DMS79 (cell line): ENCODE data around the gene CDH22.
A peak's percentile ranks its signal among the peaks of the same experiment; 100 is the strongest.

Experiments
- DNase-seq: peaks from one replicate; lab custom pipeline; 2025; lab: John Stamatoyannopoulos, UW

The CDH22 gene

DNA sequence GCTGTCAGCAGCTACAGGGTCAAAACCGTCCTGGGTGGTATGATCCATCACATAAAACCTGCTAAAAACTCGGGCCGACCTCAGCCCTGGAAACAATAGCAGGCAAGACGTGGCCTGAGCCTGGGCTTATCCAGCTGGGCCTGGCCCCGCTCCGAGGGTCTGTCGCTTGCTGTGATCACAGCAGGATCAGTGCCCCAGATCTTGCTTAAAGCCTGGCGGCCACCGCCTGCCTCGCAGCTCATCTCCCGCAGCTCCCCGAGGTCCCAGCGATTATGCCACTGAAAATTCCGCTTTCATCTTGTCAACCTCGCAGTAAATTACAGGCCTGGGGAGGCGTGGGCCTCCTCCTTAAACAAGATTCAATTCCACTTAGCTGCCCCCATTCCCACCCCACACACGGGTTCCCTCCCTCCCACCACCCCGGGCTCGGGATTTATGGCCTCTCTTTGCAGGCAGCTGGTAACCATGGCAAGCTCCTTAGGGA is 40.1 kb downstream of the CDH22 start:
- no peak for DNase-seq

DNA sequence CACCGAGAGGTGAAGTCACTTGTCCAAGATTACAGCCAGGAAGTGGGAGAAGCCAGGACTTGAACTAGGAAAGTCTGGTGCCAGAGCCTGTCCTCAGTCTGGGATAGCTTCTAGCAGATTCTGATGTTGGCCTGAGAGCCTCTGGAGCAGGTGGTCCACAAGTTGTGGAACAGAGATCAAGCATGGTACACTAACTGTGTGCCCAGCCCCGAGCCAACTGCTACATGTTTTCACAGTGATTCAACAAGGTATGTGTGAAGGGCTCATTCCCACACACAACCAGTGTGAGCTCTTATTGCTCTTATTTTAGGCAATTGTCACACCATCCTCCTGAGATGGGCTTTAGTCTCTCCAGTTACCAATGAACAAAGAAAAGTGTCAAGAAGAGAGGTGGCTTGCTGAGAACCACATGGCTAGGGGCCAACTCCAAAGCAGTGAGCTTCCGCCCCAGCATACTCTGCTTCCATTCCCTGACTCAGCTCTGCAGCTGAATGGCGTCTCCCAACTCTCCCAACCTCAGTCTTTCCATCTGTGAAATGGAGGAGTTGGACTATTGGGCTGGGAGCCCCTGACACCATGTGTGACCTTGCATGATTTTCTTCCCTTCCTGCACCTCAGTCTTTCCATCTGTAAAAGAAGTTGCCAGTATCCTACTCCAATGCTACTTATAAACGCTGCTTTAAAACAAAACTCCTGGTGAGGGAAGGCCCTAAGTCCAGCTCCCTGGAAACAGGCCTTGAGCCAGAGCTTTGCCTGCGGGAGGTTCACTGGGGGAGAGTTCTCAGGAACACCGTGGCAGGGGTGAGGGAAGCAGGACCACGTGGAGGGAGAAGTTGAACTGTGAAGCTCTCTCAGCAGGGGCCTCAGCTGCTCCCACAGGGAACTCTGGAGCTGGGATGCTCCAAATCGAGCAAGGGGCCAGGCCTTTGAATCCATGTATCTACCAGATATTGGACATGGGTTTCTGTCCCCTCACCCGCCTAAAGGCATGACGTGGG is 40.9 kb downstream of the CDH22 start:
- DNase-seq: no peak

DNA sequence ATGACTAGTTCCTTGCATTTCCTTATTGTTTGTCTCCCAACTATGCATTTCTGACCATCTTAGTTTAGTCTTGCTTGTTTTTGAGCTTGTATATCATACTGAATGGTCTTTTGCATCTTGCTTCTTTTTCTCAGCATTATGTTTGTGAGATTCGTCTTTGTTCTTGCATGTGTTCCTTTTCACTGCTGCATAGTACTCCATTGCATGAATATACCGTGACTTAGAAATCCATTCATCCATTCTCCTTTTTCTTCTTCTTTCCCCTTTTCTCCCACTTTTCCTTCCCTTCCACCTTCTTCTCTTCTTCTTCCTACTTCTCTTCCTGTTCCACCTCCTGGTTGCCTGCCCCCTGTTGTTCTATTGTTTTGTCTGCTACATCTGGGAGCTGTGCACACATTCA is 42.8 kb downstream of the CDH22 start:
- no peak for DNase-seq

DNA sequence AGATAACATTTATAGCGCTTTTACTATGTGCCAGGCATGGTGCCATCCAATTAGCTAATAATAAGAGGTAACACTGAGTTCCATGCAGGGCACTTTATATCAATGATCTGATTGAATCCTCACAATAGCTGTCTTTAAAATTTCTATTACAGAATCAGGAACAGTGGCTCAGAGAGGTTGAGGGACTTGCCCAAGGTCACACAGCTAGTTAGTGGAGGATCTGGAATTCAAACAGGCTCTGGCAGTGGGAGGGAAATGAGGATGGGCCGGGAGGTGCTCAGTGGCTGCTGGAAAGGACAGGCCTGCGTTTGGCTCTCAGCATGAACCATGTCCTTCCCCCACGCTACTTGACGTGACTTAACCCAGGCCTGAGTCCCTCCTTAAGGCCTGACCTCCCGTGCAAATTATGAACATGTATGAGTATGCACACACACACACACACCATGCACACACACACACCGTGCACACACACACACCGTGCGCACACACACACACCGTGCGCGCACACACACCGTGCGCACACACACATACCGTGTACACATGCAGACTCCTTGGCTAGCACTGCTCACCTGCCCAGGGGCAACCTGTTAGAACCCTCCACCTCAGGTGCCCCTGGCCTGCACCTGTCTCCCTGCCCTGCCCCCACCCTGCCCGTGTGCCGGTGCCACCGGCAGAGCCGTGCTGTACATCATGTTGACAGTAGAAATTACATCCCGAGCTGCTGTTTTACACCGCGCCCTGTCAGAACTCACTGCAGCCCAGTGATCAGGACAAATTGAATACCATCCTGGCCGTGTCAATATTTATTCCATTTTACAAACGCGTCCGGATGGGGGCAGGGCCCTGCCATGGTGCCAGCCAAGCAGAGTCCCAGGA is 43.7 kb downstream of the CDH22 start:
- no peak for DNase-seq

DNA sequence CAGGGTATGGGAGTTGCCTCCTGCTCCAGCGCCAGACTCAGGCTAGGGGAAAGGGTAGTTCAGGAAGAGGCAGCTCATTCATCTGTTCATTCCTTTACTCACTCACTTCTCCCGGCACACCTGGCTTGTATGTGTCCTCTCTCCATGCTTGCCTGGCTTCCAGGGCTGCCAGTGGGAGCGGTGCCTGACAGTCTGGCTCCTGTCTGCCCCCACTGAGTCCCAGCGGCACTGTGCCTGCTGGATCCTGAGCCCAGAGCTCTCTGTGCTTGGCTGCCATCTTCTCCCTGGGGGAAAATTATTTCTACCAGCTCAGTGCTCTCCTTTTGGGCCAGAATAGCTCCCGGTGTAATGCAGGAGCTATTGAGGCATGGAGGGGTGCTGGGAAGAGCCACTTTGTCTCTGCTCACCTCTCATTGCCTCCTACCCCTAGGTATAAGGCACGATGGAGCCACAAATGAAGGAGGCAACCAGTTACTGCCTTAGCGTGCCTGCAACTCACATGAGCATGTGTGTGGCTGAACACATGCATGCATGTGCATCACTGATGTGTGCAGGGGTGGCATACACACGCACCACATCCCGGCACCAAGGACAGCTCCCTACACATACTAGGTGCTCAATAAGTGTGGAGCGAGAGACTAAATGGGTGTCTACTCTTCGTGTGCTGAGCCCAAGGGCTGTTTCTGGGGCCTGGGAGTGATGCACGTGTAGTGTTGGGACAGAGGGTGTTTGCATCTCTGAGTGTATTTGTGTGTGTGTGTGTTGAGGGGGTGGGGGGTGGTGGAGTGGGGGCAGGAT is 46.6 kb downstream of the CDH22 start:
- no peak for DNase-seq

DNA sequence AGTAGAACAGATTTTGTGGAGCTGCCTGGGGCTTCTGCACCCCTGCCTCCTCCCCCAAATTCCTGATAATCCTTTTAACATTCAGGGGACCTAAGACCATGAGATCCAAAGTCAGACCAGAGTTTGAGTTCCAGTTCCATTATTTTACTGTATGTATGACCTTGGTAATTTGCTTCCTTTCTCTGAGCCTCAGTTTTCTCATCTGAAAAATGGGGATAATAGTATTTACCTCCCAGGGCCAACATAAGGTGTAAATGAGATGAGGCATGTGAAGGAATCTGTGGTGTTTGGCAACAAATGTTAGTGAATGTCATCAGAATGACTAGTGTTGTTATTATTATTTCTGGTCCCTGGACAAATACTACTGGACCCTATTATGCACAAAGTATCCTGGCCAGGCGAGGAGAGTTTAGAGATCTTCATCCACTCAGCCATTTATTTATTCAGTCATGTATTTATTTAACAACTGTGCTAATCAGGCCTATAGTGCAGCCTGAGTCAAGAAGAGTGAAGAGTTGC is 47.3 kb downstream of the CDH22 start:
- DNase-seq: no peak

DNA sequence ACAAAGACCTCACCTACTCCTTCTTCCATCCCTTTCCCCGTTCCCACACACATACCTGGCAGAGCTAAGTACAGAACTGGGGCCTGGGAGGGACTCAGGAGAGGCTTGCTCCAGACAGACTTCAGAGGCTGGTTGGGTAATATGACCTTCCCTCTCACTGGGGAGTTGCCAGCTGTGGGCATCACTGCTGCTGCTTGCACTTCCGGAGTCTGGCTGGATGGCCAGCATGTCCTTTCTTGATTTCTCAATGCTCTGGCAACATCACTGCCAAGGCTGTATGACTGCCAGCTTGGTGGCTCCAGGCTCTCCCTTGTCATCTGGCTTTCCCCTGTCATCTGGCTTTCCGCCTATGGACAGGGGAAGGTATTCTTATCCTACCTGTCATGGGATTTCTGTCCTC is 47.8 kb downstream of the CDH22 start:
- DNase-seq: no peak

DNA sequence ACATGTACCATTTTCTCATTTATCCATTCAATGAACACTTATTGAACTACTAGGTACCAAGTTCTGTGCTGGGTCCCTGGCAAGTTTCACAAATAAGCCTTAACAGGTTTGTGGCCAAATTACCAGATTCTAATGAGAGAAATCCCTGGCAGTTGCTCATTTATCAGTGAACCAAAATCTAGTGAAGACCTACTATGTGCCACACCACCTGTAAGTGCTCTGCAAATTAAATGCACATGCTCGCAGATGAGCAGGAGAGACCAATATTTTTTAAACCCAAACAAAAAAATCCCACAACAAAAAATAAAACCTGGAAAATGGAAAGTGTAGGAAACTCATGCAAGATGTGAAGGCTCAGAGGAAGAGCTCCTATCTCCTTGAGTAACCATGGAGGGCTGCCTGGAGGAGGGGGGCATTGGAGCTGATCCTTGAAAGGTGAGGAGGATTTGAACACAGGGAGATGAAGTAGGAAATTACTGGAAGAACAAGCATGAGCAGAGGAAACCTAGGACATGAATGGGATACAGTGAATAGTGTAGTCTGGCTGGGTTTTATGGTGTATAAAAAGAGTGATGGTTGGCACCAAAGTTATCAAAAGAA is 48.9 kb downstream of the CDH22 start:
- DNase-seq: no peak

DNA sequence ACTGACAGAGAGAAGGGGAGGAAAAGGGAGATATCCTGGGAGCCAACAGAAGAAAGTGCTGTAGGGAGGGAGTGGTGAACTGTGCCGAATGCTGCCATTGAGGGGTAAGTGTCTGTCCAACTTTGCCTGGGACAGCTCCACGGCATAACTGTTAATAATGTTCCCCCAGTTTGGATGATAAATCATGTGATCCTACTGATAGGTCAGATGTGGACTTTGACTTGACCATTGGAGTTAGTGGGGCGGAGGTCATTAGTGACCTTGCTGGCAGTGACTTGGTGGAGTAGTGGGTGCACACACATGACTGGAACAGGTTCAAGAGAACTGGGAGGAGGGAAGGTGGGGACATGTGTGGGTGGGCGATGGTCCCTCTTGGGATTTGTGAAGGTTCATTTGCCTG is 50.4 kb downstream of the CDH22 start:
- no peak for DNase-seq

DNA sequence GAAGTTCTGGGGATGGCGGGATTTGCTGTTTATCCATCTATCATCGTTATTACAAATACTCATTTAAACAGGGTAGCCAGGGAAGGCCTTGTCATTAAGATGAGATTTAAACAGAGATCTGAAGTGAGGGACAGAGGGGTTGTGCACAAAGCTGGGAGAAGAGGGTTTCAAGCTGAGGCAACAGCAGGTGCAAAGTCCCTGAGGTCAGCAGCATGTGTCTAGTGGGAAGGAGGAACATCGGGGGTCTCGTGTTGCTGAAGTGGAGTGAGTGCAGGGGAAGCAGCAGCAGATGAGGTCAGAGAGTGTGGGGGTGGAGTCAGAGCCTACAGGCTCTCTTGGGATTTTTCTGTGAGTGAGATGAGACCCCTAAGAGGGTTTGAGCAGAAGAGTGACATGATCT is 52.0 kb downstream of the CDH22 start:
- no peak for DNase-seq

DNA sequence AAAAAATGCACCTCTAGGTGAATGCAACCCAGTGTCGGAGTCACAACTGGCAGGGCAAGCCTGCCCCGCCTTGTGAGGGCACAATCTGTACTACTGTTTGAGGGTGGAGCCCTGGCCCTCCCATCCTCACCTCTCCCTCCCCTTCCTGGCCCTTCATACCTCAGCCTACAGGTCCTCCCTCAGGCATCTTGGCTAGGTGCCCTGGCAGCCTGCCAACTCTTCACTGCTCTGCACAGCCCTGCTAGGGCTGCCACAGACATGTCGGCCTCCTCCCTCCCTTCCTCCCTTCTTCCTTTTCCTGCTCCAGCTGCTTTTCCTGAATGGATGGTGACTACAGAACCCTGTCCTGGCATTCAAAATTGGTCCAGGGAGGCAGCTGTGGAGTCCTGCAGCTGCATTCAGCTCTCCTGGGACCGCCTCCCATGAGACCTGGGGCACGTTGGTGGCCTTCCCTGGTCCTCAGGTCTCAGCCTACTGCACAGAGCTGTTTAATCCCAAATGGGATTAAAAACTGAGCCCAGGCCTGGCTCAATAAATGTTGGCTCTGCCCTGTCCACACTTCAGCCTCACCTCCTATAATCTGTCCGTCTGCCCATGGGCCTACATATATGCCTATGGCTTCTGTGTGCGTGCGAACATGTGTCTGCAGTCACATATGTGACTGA is 52.7 kb downstream of the CDH22 start:
- peak; percentile 68 for DNase-seq

DNA sequence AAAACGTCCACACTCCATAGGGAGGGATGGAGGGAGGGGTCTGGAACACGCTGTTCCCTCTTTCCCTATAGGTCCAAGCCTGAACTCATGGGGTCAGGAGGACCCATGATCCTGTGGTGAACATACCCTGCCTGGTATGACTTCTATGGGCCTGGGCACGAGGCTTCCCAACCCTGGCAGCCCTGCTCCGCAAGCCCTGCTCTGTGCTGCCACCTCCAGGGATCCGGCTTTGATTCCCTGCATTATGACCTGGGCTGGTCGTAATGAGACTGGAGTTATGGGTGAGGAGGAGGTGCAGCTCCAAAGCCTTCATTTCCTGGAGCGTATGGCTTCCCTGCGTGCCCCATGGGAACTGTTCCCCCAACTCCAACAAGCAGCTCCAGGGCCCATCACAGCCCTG is 54.9 kb downstream of the CDH22 start:
- DNase-seq: no peak

DNA sequence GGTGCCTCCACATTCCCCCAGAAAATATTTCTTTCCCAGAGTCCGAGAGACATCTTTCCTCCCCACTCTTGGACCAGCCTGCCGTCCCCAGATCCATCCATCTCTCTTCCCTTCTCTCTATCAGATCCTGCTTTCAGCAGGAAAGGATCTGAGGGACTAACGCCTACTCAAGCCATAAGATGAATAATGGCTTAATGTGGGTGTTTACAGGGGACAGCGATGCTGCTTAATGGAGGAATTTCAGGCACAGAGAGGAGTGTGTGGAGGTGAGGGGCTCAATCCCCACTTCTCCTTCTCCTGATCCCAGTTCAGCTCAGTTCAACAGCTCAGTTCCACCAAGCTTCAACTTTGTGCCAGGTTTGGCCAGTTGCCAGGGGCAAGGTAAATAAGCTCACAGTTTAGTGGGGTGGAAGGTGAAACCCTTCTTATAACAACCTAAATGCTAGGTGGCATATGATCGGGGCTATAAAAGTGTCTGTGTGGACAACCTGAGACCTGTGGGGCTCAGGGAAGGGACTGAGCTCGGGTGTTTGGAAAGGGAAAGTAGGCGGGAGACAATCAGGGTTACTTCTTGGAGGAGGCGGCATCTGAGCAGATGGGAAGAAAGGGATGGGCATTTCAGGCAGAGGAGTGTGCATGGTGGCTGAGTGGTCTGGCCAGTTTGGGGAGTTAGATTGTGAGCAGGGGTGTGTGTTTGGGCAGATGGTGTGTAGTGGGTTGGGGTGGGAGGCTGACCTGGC is 55.8 kb downstream of the CDH22 start:
- DNase-seq: no peak

DNA sequence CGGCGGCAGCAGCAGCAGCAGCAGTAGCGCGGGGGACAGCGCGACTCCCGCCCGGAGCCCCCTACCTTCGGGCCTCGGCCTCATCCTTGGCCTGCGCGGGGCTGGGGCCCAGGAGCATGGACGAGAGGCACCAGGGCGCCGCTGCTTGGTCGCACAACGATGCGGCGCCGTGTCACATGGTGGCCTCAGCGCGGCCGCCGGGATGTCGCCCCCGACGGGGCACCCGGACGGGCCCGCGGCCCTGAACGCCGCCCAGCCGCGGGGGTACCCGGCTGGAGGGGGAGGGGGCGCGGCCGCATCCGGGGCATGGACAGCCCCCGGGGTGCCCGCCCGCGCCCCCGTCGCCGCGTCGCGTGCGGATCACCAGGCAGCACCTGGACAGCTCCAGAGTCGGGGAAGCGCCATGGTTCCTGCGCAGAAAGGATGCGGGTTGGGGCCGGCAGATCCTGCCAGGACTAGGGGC is 57.1 kb downstream of the CDH22 start:
- no peak for DNase-seq

DNA sequence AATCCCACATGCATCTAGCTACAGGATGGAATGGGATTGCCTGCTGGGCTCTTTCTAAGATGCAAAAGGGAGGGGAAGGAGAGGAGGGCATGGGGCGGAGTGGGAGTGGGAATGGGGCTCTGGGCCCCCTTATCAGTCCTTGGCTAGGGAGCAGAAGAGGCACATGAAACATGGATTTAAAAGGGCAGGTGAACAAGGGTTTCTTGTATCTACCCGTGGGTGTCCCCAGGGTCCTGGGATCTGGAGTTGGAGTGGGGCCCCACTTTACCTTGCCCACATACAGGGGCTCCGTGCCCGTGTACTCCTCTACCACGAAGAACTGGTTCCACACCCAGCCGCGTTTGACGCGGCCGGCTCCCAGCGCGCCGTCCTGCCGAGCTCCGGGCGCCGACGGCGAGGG is 57.5 kb downstream of the CDH22 start:
- DNase-seq: no peak

DNA sequence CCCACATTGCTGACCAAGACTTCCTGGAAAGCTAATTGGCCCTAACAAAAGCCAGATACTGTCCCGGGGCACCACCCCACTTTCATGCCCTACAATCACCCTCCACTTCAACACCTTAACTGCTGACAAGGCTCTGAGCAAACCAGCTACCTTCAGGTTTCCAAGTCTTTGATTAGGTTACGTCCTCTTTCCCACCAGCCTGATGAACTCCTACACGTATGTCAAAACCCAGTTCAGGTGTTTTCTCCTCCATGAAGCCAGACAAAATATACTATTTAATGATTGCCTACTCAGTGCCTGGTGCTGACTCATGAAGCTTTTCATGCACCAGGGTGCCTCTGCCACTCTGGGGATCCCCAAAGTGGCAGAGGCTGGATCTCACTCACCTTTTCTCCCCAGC is 58.6 kb downstream of the CDH22 start:
- DNase-seq: no peak

DNA sequence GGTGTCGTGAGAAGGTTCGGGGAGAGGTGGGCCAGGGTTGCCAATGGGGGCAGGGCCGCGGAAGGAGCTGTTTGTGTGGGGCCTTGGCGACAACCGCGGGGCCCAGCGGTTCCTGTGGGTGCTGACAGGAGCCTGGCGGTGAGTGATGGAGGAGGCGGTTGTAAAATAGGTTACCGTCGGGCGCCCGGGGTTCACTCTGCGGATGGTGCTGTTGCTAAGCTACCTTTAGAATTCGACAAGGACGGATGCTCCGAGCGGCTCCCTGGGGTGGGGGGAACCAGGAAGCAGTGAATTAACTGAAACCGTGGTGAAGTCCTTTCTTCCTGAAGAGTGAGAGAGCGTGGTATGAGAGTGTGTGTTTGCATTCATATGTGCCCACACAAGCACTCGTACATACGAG is 61.7 kb downstream of the CDH22 start:
- peak; percentile 68 for DNase-seq

DNA sequence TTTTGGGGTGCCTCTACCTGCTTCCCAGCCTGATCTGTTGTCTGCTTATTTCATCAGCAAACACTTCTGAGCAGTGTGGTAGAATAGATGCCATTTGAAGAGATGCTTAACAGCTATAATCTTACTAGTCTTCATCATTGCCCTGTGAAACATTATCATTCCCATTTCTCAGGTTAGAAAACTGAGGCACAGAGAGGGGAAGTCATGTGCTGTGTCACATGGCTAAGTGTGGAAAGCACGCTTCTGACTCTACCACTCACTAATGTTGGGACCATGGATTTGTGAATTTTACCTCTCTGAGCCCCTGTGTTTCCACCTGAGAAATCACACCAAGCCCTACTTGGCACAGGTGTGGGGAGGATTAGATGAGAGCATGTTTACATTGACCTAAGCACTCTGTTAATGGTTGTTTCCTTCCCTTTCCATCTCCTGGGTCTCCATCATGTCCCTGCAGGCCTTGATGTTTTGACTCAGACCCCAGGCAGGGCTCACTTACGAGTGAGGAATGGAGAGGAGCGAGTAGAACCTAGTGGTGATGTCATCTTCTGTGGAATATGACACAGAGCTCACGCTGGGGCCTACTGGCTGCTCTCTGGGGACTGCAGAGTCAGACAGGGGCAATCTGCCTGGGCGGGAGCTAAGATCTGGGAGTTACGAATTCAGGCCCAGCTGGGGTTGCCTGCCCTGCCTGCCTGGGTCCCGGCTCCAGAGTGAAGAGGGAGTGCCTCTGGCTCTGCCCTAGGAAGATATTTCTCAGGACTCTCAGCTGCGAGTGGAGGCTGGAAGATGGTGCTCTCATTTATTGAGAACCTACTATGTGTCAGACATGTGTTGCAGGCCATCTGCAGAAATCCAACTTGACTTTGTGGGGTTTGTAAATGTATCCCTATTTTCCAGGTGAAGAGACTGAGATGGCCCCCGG is 64.3 kb downstream of the CDH22 start:
- no peak for DNase-seq

DNA sequence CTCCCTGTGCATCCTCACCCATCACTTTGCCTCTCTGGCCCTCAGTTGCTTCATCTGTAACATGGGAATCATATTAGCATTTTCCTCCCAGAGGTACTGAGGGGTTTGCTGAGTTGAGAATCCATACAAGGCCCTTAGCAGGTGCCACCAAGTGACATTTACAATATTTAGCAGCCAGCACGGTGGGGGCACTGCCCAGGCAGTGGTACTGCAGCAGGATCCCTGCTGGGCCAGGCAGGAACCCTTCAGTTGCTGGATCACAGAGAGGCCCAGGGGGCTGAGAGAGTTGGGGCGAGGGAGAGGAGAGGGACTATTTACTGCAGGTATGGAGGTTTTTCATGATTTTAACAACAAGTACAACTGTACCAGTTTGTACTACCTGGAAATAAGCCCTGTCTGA is 65.9 kb downstream of the CDH22 start:
- DNase-seq: no peak
